GM18909 (cell line): ENCODE data around the gene SPTBN5.

Experiments used
- ATAC-seq: cut with Tn5 transposase; IDR thresholded peaks from one replicate; pipeline ENCODE4 v1.9.1; 2021; ENCODE audit warnings: mild to moderate bottlenecking; ENCODE audit not compliant: unreplicated experiment, poor library complexity

SPTBN5 gene

GRCh38 chr15:41893422-41894250 is at the start of gene SPTBN5:
Gene SPTBN5 (minus strand): TSS chr15:41894053. CDS start chr15:41893497, 556 bp downstream.
- no peak for ATAC-seq

- ATAC-seq, result no peak
These were observed 49.0 kb upstream of the SPTBN5 start for GRCh38 chr15:41942886-41943285.

- no peak for ATAC-seq
These were observed 48.0 kb upstream of the SPTBN5 start for GRCh38 chr15:41941644-41942415.

- ATAC-seq, result no peak
These were observed 46.6 kb upstream of the SPTBN5 start for GRCh38 chr15:41940441-41940857.

GRCh38 chr15:41939986-41940385 is 46.1 kb upstream of the SPTBN5 start:
- no peak for ATAC-seq

GRCh38 chr15:41937568-41937923 is 43.7 kb upstream of the SPTBN5 start:
- ATAC-seq, result no peak

- no peak for ATAC-seq
These were observed 43.1 kb upstream of the SPTBN5 start for GRCh38 chr15:41936649-41937567.

GRCh38 chr15:41936155-41936554 is 42.3 kb upstream of the SPTBN5 start:
- peak; percentile 10 for ATAC-seq

GRCh38 chr15:41935566-41936020 is 41.7 kb upstream of the SPTBN5 start:
- ATAC-seq, result peak; percentile 38

- no peak for ATAC-seq
These were observed 41.0 kb upstream of the SPTBN5 start for GRCh38 chr15:41934843-41935242.

- no peak for ATAC-seq
These were observed 39.9 kb upstream of the SPTBN5 start for GRCh38 chr15:41933771-41934170.

- no peak for ATAC-seq
These were observed 39.5 kb upstream of the SPTBN5 start for GRCh38 chr15:41933326-41933725.

- no peak for ATAC-seq
These were observed 38.8 kb upstream of the SPTBN5 start for GRCh38 chr15:41932511-41933289.

- ATAC-seq, result no peak
These were observed 38.2 kb upstream of the SPTBN5 start for GRCh38 chr15:41932101-41932500.

GRCh38 chr15:41930867-41931222 is 37.0 kb upstream of the SPTBN5 start:
- no peak for ATAC-seq

GRCh38 chr15:41930221-41930866 is 36.5 kb upstream of the SPTBN5 start:
- no peak for ATAC-seq

GRCh38 chr15:41928637-41929620 is 35.1 kb upstream of the SPTBN5 start:
- ATAC-seq, result peak; percentile 77

GRCh38 chr15:41928100-41928499 is 34.2 kb upstream of the SPTBN5 start:
- ATAC-seq, result no peak
